ENCODE results near the gene BCL2L11. TPM values are rescaled to one million over a fixed set of nuclear protein-coding genes. Genes with fewer than 3 reads are reported as not detected.

BCL2L11 gene
- total RNA-seq, 1 experiment from 2014 or later: 12.6 TPM

DNA sequence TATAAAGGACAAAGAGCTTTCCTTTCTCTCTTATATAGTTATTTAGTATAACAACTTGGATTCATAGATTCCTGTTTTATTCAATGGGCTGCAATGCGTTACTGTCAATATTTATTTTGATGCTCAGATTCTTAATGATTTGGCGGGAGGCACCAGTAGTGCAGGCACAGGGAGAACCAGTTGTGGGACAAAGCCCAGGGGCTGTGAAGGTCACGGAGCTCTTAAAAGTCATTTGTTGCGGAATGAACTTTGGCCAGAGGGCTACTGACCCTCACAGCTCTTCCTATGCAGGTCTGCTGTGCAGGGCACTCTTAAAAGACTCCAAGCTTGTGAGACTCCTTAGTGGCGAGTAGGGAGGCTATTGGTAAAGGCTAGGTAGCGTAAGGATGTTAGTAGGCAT is 34.0 kb downstream of the BCL2L11 start:
- Histone ChIP-seq H3K9me3 (ENCODE audit: low read depth, low read length, poor library complexity, severe bottlenecking) (no peaks in the 10 kb centered on the region), H3K27ac (ENCODE audit: low read depth, low read length, poor library complexity, severe bottlenecking) (no peak overlapping the region), H3K36me3 (ENCODE audit: insufficient read depth, low read length, poor library complexity, severe bottlenecking) (no peaks in the 10 kb centered on the region), H3K27me3 (replicated peaks; ENCODE audit: insufficient read depth, low read depth, low read length, poor library complexity) (no peaks in the 10 kb centered on the region), H3K4me3 (ENCODE audit: low read depth, low read length, poor library complexity, severe bottlenecking) (no peak overlapping the region), H3K4me1 (ENCODE audit: insufficient read depth, low read length, poor library complexity, severe bottlenecking) (peaks cover 2% of the 10 kb centered on the region)
- ChIA-PET POLR2A (ENCODE audit: low non-redundant PET) (no interaction called here), CTCF (no interaction called here)
- DNase-seq (ENCODE audit: low spot score): no peak
- BruUV-seq (replicated peaks): no TSS peak
- intact Hi-C loops (cut with micrococcal nuclease; ENCODE audit: unreplicated experiment): no loop called here
- TF ChIP-seq EZH2 (IDR thresholded peaks at IDR 0.05; ENCODE audit: borderline replicate concordance, low read depth, low read length, poor library complexity, severe bottlenecking): no peak
- TF ChIP-seq, protein P1, sequence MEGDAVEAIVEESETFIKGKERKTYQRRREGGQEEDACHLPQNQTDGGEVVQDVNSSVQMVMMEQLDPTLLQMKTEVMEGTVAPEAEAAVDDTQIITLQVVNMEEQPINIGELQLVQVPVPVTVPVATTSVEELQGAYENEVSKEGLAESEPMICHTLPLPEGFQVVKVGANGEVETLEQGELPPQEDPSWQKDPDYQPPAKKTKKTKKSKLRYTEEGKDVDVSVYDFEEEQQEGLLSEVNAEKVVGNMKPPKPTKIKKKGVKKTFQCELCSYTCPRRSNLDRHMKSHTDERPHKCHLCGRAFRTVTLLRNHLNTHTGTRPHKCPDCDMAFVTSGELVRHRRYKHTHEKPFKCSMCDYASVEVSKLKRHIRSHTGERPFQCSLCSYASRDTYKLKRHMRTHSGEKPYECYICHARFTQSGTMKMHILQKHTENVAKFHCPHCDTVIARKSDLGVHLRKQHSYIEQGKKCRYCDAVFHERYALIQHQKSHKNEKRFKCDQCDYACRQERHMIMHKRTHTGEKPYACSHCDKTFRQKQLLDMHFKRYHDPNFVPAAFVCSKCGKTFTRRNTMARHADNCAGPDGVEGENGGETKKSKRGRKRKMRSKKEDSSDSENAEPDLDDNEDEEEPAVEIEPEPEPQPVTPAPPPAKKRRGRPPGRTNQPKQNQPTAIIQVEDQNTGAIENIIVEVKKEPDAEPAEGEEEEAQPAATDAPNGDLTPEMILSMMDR (conservative IDR thresholded peaks at IDR 0.05; ENCODE audit: low read depth, low read length): no peak

DNA sequence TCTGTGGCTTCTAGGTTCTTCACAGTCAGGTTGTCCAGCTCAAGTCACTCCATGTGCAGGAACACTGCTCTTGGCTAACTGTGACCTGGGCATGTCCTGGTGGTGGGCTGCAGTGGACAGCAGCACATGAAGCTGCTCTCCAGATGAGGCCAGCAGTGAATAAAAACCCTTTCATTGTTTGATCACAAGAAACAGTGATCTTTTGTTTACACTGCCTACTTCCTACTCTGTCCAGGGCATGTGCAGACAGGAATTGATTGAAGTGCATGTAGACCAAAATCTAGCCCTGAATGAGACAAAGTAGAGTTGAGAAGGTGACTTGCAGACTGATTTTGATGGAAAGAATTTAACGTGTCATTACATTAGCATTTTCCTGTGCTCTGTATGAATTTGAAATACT is 34.9 kb downstream of the BCL2L11 start:
- Histone ChIP-seq H3K36me3 (ENCODE audit: insufficient read depth, low read length, poor library complexity, severe bottlenecking) (no peaks in the 10 kb centered on the region), H3K4me3 (ENCODE audit: low read depth, low read length, poor library complexity, severe bottlenecking) (no peak overlapping the region), H3K9me3 (ENCODE audit: low read depth, low read length, poor library complexity, severe bottlenecking) (no peaks in the 10 kb centered on the region), H3K27ac (ENCODE audit: low read depth, low read length, poor library complexity, severe bottlenecking) (no peak overlapping the region), H3K4me1 (ENCODE audit: insufficient read depth, low read length, poor library complexity, severe bottlenecking) (no peaks in the 10 kb centered on the region), H3K27me3 (replicated peaks; ENCODE audit: insufficient read depth, low read depth, low read length, poor library complexity) (no peaks in the 10 kb centered on the region)
- DNase-seq (ENCODE audit: low spot score): no peak
- ChIA-PET POLR2A (ENCODE audit: low non-redundant PET) (no interaction called here), CTCF (no interaction called here)
- BruUV-seq (replicated peaks): no TSS peak
- intact Hi-C loops (cut with micrococcal nuclease; ENCODE audit: unreplicated experiment): no loop called here
- TF ChIP-seq, protein P1 (conservative IDR thresholded peaks at IDR 0.05; ENCODE audit: low read depth, low read length): no peak
- no peak for TF ChIP-seq EZH2 (IDR thresholded peaks at IDR 0.05; ENCODE audit: borderline replicate concordance, low read depth, low read length, poor library complexity, severe bottlenecking)

DNA sequence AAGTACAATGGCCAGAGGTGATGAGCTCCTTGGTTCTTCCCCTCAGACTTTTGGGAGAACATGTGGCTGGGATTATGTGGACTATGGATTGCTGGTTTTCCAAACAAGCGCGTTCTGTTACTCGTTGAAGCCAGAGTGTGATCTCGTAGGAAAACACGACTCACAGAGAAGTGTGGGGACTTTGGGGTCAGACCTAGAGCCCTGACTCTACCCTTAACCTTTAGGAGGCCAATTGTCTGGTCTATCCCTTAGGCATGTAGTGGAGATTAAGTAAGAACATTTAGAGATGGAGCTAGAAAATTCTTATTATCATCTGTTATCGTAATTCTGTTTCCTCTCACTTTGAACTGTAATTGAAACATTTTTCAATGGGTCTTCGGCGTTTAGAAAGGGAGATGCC is 35.8 kb downstream of the BCL2L11 start:
- Histone ChIP-seq H3K27me3 (replicated peaks; ENCODE audit: insufficient read depth, low read depth, low read length, poor library complexity) (no peaks in the 10 kb centered on the region), H3K36me3 (ENCODE audit: insufficient read depth, low read length, poor library complexity, severe bottlenecking) (no peaks in the 10 kb centered on the region), H3K27ac (ENCODE audit: low read depth, low read length, poor library complexity, severe bottlenecking) (no peak overlapping the region), H3K9me3 (ENCODE audit: low read depth, low read length, poor library complexity, severe bottlenecking) (no peaks in the 10 kb centered on the region), H3K4me3 (ENCODE audit: low read depth, low read length, poor library complexity, severe bottlenecking) (no peak overlapping the region), H3K4me1 (ENCODE audit: insufficient read depth, low read length, poor library complexity, severe bottlenecking) (no peaks in the 10 kb centered on the region)
- TF ChIP-seq, protein P1 (conservative IDR thresholded peaks at IDR 0.05; ENCODE audit: low read depth, low read length): no peak
- TF ChIP-seq EZH2 (IDR thresholded peaks at IDR 0.05; ENCODE audit: borderline replicate concordance, low read depth, low read length, poor library complexity, severe bottlenecking): no peak
- CTCF ChIA-PET: no interaction called here
- no TSS peak for BruUV-seq (replicated peaks)
- POLR2A ChIA-PET (ENCODE audit: low non-redundant PET): no interaction called here
- intact Hi-C loops (cut with micrococcal nuclease; ENCODE audit: unreplicated experiment): no loop called here
- DNase-seq (ENCODE audit: low spot score): no peak
